Smooth muscle cell of the umbilical artery (primary cell): Measurements from ENCODE around the gene GABRQ. TPM values are rescaled to one million over a fixed set of nuclear protein-coding genes. Genes with fewer than 3 reads are reported as not detected.

Source experiments
- total RNA-seq: library from RNA; depleted of rRNA; stranded (reverse); fragments of >200 nt; gene quantifications from 2 replicates; pipeline ENCODE4 v1.2.3, GENCODE V29; 2014

GABRQ gene
- total RNA-seq, result 0.89 and 2.3 TPM in 2 replicates

DNA sequence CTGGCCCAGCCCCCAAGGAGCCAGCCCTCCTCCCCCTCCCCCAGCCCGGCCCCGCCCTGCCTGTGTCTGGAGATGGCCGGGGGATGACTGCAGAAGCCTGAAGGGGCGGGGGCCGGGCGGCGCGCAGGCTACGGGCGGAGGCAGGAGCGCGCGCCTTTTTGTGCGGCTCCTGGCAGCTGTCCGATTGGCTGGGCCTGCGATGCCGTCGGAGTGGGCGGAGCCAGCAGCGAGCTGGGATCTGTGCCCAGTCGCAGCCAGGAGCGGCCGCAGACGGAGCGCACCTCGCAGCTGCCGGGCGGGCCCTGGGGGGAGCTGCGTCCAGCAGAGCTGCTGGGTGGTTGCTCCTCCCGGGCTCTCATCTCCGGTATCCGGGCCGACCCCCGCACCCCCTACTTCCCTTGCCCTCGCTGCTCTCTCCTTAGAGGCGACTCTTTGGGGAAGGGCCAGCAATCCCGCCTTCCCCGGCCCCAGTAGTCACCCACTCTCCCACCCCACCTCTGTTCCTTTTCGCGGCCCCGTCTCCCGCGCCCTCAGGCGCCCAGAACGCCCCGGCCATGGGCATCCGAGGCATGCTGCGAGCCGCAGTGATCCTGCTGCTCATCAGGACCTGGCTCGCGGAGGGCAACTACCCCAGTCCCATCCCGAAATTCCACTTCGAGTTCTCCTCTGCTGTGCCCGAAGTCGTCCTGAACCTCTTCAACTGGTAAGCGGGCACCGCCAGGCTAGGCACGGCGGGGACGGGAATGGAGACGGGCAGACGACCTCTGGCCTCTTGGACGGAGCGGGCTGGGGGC, at the start of gene GABRQ:
TSS of gene GABRQ (plus strand) at position 247 of the 794 bp plus-strand sequence. CDS start at position 555, 308 bp downstream.

DNA sequence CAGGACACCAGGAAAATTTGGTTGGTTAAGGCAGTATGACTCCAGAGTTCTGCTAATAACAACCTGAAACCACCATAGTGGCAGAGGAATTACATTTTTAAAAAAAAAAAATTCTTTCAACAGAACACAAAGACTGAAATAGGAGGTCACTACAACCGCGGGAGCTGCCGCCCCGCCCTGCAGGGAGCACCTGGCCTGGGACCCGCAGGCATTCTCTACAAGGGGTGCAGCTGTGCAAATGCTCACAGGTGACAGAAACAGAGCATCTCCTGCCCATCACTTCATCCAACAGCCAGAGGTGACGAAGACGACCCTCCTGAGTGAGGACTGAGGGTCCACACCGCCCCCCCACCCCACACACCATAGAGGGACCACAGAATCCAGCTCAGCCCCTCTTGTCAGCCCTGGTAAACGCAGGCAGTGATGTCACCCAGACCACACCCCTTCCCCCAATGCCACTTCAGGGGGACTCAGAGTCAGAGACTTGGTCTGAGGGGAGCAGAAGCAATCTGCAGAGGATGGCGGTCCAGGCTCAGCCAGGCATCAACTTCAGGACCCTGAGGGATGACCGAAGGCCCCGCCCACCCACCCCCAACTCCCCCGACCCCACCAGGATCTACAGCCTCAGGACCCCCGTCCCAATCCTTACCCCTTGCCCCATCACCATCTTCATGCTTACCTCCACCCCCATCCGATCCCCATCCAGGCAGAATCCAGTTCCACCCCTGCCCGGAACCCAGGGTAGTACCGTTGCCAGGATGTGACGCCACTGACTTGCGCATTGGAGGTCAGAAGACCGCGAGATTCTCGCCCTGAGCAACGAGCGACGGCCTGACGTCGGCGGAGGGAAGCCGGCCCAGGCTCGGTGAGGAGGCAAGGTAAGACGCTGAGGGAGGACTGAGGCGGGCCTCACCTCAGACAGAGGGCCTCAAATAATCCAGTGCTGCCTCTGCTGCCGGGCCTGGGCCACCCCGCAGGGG, 60.5 kb downstream of the GABRQ start, which contains the start of gene MAGEA3:
TSS of gene MAGEA3 (plus strand) at position 843 of the 980 bp plus-strand sequence. CDS start 2,039 bp downstream, outside the sequence.

Other genes starting within 250 kb of the GABRQ start
- not detected in 2 replicates for gene GABRA3, start 186.6 kb upstream of the GABRQ start, total RNA-seq
- gene MAGEA3, start 60.9 kb downstream of the GABRQ start, total RNA-seq, result not detected in 2 replicates
- gene CSAG2, start 71.4 kb downstream of the GABRQ start, total RNA-seq, result not detected in 2 replicates
- not detected in 2 replicates for gene MAGEA2B, start 76.7 kb downstream of the GABRQ start, total RNA-seq
- not detected in 2 replicates for gene CSAG1, start 95.8 kb downstream of the GABRQ start, total RNA-seq
- gene MAGEA12, start 95.9 kb downstream of the GABRQ start, total RNA-seq, result not detected in 2 replicates
- gene MAGEA2, start 115.9 kb downstream of the GABRQ start, total RNA-seq, result not detected in 2 replicates
- gene CSAG3, start 121.3 kb downstream of the GABRQ start, total RNA-seq, result not detected in 2 replicates
- not detected in 2 replicates for gene MAGEA6, start 131.8 kb downstream of the GABRQ start, total RNA-seq
- gene CETN2, start 192.9 kb downstream of the GABRQ start, total RNA-seq, result 48.3 and 58.8 TPM in 2 replicates
- gene NSDHL, start 193.2 kb downstream of the GABRQ start, total RNA-seq, result 14.8 and 26.8 TPM in 2 replicates